Activated naive CD4-positive, alpha-beta T cell treated with anti-CD3 and anti-CD28 coated beads, Interleukin-2, amount 50 U/mL, for 72 hours (primary cell): ENCODE data around the gene PRUNE2. TPM values are rescaled to one million over a fixed set of nuclear protein-coding genes. Genes with fewer than 3 reads are reported as not detected.
A peak's percentile ranks its signal among the peaks of the same experiment; 100 is the strongest.

ENCODE experiments used
- ATAC-seq, 2 donors: fragments of 150-1000 bp; cut with Tn5 transposase; 2 replicates each; pipeline ENCODE4 v1.10.0; 2021; ENCODE audit warnings: mild to moderate bottlenecking in 2 of 2, moderate library complexity in 2 of 2
- DNase-seq, 2 donors: peaks; one replicate each; pipeline ENCODE4 v3.0.0; 2021 to 2022; ENCODE audit warnings: low spot score in 2 of 2
- H3K27ac Mint-ChIP-seq, 2 donors: one replicate each; pipeline ENCODE4 v1.8.0; 2022; ENCODE audit warnings: mild to moderate bottlenecking in 2 of 2, mixed read lengths in 2 of 2
- H3K36me3 Mint-ChIP-seq, 2 donors: one replicate each; pipeline ENCODE4 v1.8.0; 2022; ENCODE audit warnings: mixed read lengths in 2 of 2
- H3K9me3 Mint-ChIP-seq, 2 donors: one replicate each; pipeline ENCODE4 v1.8.0; 2022; ENCODE audit warnings: mixed read lengths in 2 of 2
- total RNA-seq, 2 donors: library from RNA; stranded (reverse); gene quantifications; one replicate each; pipeline ENCODE4 v1.2.3, GENCODE V29; 2022

The PRUNE2 gene
- total RNA-seq, 2 donors from 2014 or later: 0.18 to 0.86 TPM

- ATAC-seq: no peak
- no peaks in the 10 kb centered on the region for H3K9me3 Mint-ChIP-seq
Measured at GRCh38 chr9:76846297-76846696, 59.6 kb downstream of the PRUNE2 start.

GRCh38 chr9:76845254-76845653 is 60.7 kb downstream of the PRUNE2 start:
- ATAC-seq (no peak), DNase-seq (no peak)
- H3K9me3 Mint-ChIP-seq: no peaks in the 10 kb centered on the region
- no peaks in the 10 kb centered on the region for H3K36me3 Mint-ChIP-seq
- H3K27ac Mint-ChIP-seq: no peak overlapping the region

More at GRCh38 chr9:76846297-76846696, 59.6 kb downstream of the PRUNE2 start:
- H3K36me3 Mint-ChIP-seq: no peaks in the 10 kb centered on the region
- DNase-seq: no peak
- no peak overlapping the region for H3K27ac Mint-ChIP-seq

GRCh38 chr9:76835571-76836283 is 70.2 kb downstream of the PRUNE2 start:
- Mint-ChIP-seq H3K9me3 (peaks cover 0 to 3% of the 10 kb centered on the region in 2 donors), H3K27ac (no peak overlapping the region), H3K36me3 (no peaks in the 10 kb centered on the region)
- DNase-seq: no peak
- ATAC-seq: no peak

GRCh38 chr9:76828447-76828846 is 77.5 kb downstream of the PRUNE2 start:
- no peaks in the 10 kb centered on the region for H3K36me3 Mint-ChIP-seq
- H3K9me3 Mint-ChIP-seq: peaks cover 0 to 3% of the 10 kb centered on the region in 2 donors
- no peak overlapping the region for H3K27ac Mint-ChIP-seq
- no peak for DNase-seq
- no peak for ATAC-seq

- Mint-ChIP-seq H3K27ac (no peak overlapping the region), H3K9me3 (peaks cover 0 to 3% of the 10 kb centered on the region in 2 donors), H3K36me3 (no peaks in the 10 kb centered on the region)
- ATAC-seq: no peak
- no peak for DNase-seq
Measured at GRCh38 chr9:76827296-76828080, 78.4 kb downstream of the PRUNE2 start.

- ATAC-seq: no peak
Measured at GRCh38 chr9:76820431-76820830, 85.5 kb downstream of the PRUNE2 start.

GRCh38 chr9:76818271-76818670 is 87.6 kb downstream of the PRUNE2 start:
- Mint-ChIP-seq H3K36me3 (no peaks in the 10 kb centered on the region), H3K27ac (no peak overlapping the region), H3K9me3 (no peaks in the 10 kb centered on the region)
- ATAC-seq (no peak), DNase-seq (no peak)

More at GRCh38 chr9:76820431-76820830, 85.5 kb downstream of the PRUNE2 start:
- Mint-ChIP-seq H3K9me3 (no peaks in the 10 kb centered on the region), H3K27ac (no peak overlapping the region), H3K36me3 (no peaks in the 10 kb centered on the region)
- DNase-seq: no peak

GRCh38 chr9:76817489-76817888 is 88.4 kb downstream of the PRUNE2 start:
- DNase-seq: no peak
- H3K9me3 Mint-ChIP-seq: no peaks in the 10 kb centered on the region
- H3K36me3 Mint-ChIP-seq: no peaks in the 10 kb centered on the region
- no peak overlapping the region for H3K27ac Mint-ChIP-seq
- no peak for ATAC-seq

- no peak for DNase-seq
- H3K9me3 Mint-ChIP-seq: no peaks in the 10 kb centered on the region
- H3K36me3 Mint-ChIP-seq: no peaks in the 10 kb centered on the region
- no peak overlapping the region for H3K27ac Mint-ChIP-seq
- ATAC-seq: no peak
Measured at GRCh38 chr9:76812591-76812990, 93.3 kb downstream of the PRUNE2 start.

GRCh38 chr9:76810377-76810957 is 95.4 kb downstream of the PRUNE2 start:
- DNase-seq (peak in 1 of 2 donors; percentile 21), ATAC-seq (peak in 1 of 2 donors; percentile 49)
- Mint-ChIP-seq H3K27ac (no peak overlapping the region), H3K36me3 (no peaks in the 10 kb centered on the region), H3K9me3 (no peaks in the 10 kb centered on the region)

GRCh38 chr9:76808636-76809035 is 97.3 kb downstream of the PRUNE2 start:
- no peaks in the 10 kb centered on the region for H3K36me3 Mint-ChIP-seq
- ATAC-seq (no peak), DNase-seq (no peak)
- H3K27ac Mint-ChIP-seq: no peak overlapping the region
- no peaks in the 10 kb centered on the region for H3K9me3 Mint-ChIP-seq

GRCh38 chr9:76803762-76804161 is 102.2 kb downstream of the PRUNE2 start:
- no peak overlapping the region for H3K27ac Mint-ChIP-seq
- no peak for ATAC-seq

GRCh38 chr9:76803083-76803482 is 102.8 kb downstream of the PRUNE2 start:
- DNase-seq (no peak), ATAC-seq (no peak)
- Mint-ChIP-seq H3K36me3 (no peaks in the 10 kb centered on the region), H3K9me3 (no peaks in the 10 kb centered on the region), H3K27ac (no peak overlapping the region)

More at GRCh38 chr9:76803762-76804161, 102.2 kb downstream of the PRUNE2 start:
- no peaks in the 10 kb centered on the region for H3K9me3 Mint-ChIP-seq
- no peak for DNase-seq
- H3K36me3 Mint-ChIP-seq: no peaks in the 10 kb centered on the region

GRCh38 chr9:76800901-76801300 is 105.0 kb downstream of the PRUNE2 start:
- Mint-ChIP-seq H3K9me3 (no peaks in the 10 kb centered on the region), H3K36me3 (no peaks in the 10 kb centered on the region), H3K27ac (no peak overlapping the region)
- ATAC-seq (no peak), DNase-seq (no peak)

GRCh38 chr9:76799473-76799872 is 106.4 kb downstream of the PRUNE2 start:
- no peak overlapping the region for H3K27ac Mint-ChIP-seq
- ATAC-seq (no peak), DNase-seq (no peak)
- H3K9me3 Mint-ChIP-seq: no peaks in the 10 kb centered on the region
- H3K36me3 Mint-ChIP-seq: no peaks in the 10 kb centered on the region

GRCh38 chr9:76798527-76798926 is 107.4 kb downstream of the PRUNE2 start:
- Mint-ChIP-seq H3K36me3 (no peaks in the 10 kb centered on the region), H3K27ac (no peak overlapping the region), H3K9me3 (no peaks in the 10 kb centered on the region)
- DNase-seq (no peak), ATAC-seq (no peak)

- Mint-ChIP-seq H3K36me3 (no peaks in the 10 kb centered on the region), H3K27ac (no peak overlapping the region), H3K9me3 (no peaks in the 10 kb centered on the region)
- ATAC-seq: no peak
- DNase-seq: no peak
Measured at GRCh38 chr9:76796296-76796695, 109.6 kb downstream of the PRUNE2 start.
